Activated naive CD4-positive, alpha-beta T cell treated with anti-CD3 and anti-CD28 coated beads, Interleukin-2, amount 10 ng/mL, durations not matched to agents 7 days and 5 days (primary cell): ENCODE measurements around the gene PPP1R2.
"Not testable (repeated sequence)": the region's sequence is repeated elsewhere in the genome, so short reads cannot be mapped to it uniquely, and the experiment has no call there.

Experiments
- CTCF ChIA-PET: fragments of 350-600 bp; sonication (Branson Sonifier 250); formaldehyde crosslinking; loops from one replicate; lab custom pipeline; 2021; ENCODE audit warnings: antibody characterized with exemption; lab: Charles Lee
- DNase-seq: peaks from one replicate; pipeline ENCODE4 v3.0.0-alpha.2; 2020
- H3K27ac Mint-ChIP-seq: one replicate; pipeline ENCODE4 v1.8.0; 2021; ENCODE audit warnings: mild to moderate bottlenecking, moderate library complexity, mixed read lengths
- H3K27me3 Mint-ChIP-seq: one replicate; pipeline ENCODE4 v1.8.0; 2021; ENCODE audit warnings: mild to moderate bottlenecking, mixed read lengths
- H3K36me3 Mint-ChIP-seq: one replicate; pipeline ENCODE4 v1.8.0; 2021; ENCODE audit warnings: mixed read lengths
- H3K4me1 Mint-ChIP-seq: one replicate; pipeline ENCODE4 v1.8.0; 2021; ENCODE audit warnings: mixed read lengths
- H3K4me3 Mint-ChIP-seq: one replicate; pipeline ENCODE4 v1.8.0; 2021; ENCODE audit warnings: mild to moderate bottlenecking, moderate library complexity, mixed read lengths
- H3K9me3 Mint-ChIP-seq: one replicate; pipeline ENCODE4 v1.8.0; 2021; ENCODE audit warnings: mixed read lengths

PPP1R2 gene

GRCh38 chr3:195514610-195515235, 28.4 kb downstream of the PPP1R2 start:
- not testable (repeated sequence) for DNase-seq, H3K27ac Mint-ChIP-seq, H3K27me3 Mint-ChIP-seq, H3K4me1 Mint-ChIP-seq, H3K9me3 Mint-ChIP-seq, H3K4me3 Mint-ChIP-seq
- CTCF ChIA-PET, result interaction anchor here (3.1 kb wide), 1 partner anchor 244 kb away, joined by 30 read pairs; the partner anchor contains the start of gene XXYLT1
- H3K36me3 Mint-ChIP-seq, result peaks cover 60% of the 10 kb centered on the region

- Mint-ChIP-seq H3K36me3 (peaks cover 61% of the 10 kb centered on the region), H3K27ac (no peak overlapping the region)
- CTCF ChIA-PET, result no interaction called here
Measured at GRCh38 chr3:195512798-195513345, 30.3 kb downstream of the PPP1R2 start.

GRCh38 chr3:195511136-195511535, 32.0 kb downstream of the PPP1R2 start:
- DNase-seq, result no peak
- CTCF ChIA-PET, result no interaction called here
- peaks cover 60% of the 10 kb centered on the region for H3K36me3 Mint-ChIP-seq
- no peak overlapping the region for H3K4me3 Mint-ChIP-seq
- no peaks in the 10 kb centered on the region for H3K27me3 Mint-ChIP-seq
- H3K9me3 Mint-ChIP-seq, result no peaks in the 10 kb centered on the region
- H3K4me1 Mint-ChIP-seq, result peaks cover 9% of the 10 kb centered on the region
- H3K27ac Mint-ChIP-seq, result no peak overlapping the region

More at GRCh38 chr3:195512798-195513345, 30.3 kb downstream of the PPP1R2 start:
- DNase-seq, result no peak
- Mint-ChIP-seq H3K27me3 (no peaks in the 10 kb centered on the region), H3K4me3 (no peak overlapping the region), H3K9me3 (no peaks in the 10 kb centered on the region), H3K4me1 (peaks cover 9% of the 10 kb centered on the region)

- no peaks in the 10 kb centered on the region for H3K9me3 Mint-ChIP-seq
- H3K27me3 Mint-ChIP-seq, result no peaks in the 10 kb centered on the region
- H3K4me3 Mint-ChIP-seq, result no peak overlapping the region
- H3K27ac Mint-ChIP-seq, result no peak overlapping the region
- peaks cover 9% of the 10 kb centered on the region for H3K4me1 Mint-ChIP-seq
- CTCF ChIA-PET, result interaction anchor here (0.6 kb wide), 1 partner anchor 350 kb away, joined by 3 read pairs; no protein-coding TSS in a partner anchor
- DNase-seq, result no peak
- peaks cover 36% of the 10 kb centered on the region for H3K36me3 Mint-ChIP-seq
Measured at GRCh38 chr3:195508185-195508584, 34.9 kb downstream of the PPP1R2 start.

- Mint-ChIP-seq H3K27ac (no peak overlapping the region), H3K4me3 (no peak overlapping the region), H3K27me3 (peaks cover 18% of the 10 kb centered on the region), H3K36me3 (no peaks in the 10 kb centered on the region), H3K4me1 (no peaks in the 10 kb centered on the region), H3K9me3 (no peaks in the 10 kb centered on the region)
- no peak for DNase-seq
- CTCF ChIA-PET, result no interaction called here
Measured at GRCh38 chr3:195475614-195476013, 67.5 kb downstream of the PPP1R2 start.

DNA sequence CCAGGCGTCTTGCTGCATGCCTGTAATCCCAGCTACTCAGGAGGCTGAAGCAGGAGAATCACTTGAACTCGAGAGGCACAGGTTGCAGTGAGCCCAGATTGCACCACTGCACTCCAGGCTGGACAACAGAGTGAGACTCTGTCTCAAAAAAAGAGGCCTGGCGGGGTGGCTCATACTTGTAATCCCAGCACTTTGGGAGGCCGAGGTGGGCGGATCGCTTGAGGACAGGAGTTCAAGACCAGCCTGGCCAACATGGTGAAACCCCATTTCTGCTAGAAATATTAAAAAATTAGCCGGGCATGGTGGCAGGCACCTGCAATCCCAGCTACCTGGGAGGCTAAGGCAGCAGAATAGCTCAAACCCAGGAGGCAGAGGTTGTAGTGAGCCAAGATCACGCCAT, 68.0 kb downstream of the PPP1R2 start:
- H3K4me1 Mint-ChIP-seq, H3K9me3 Mint-ChIP-seq, DNase-seq, H3K27ac Mint-ChIP-seq, H3K36me3 Mint-ChIP-seq, CTCF ChIA-PET, H3K4me3 Mint-ChIP-seq: not testable (repeated sequence)
- peaks cover 18% of the 10 kb centered on the region for H3K27me3 Mint-ChIP-seq

- Mint-ChIP-seq H3K36me3 (peaks cover 2% of the 10 kb centered on the region), H3K4me1 (peaks cover 8% of the 10 kb centered on the region), H3K9me3 (peaks cover 13% of the 10 kb centered on the region), H3K27me3 (no peaks in the 10 kb centered on the region), H3K4me3 (no peak overlapping the region), H3K27ac (no peak overlapping the region)
- CTCF ChIA-PET, result no interaction called here
- no peak for DNase-seq
Measured at GRCh38 chr3:195468841-195469240, 74.3 kb downstream of the PPP1R2 start.

GRCh38 chr3:195468391-195468776, 74.7 kb downstream of the PPP1R2 start:
- CTCF ChIA-PET, result no interaction called here
- DNase-seq, result no peak
- H3K36me3 Mint-ChIP-seq, result peaks cover 2% of the 10 kb centered on the region
- no peaks in the 10 kb centered on the region for H3K27me3 Mint-ChIP-seq
- peaks cover 13% of the 10 kb centered on the region for H3K9me3 Mint-ChIP-seq
- peaks cover 8% of the 10 kb centered on the region for H3K4me1 Mint-ChIP-seq
- H3K4me3 Mint-ChIP-seq, result no peak overlapping the region
- peak overlapping the region; percentile 21 for H3K27ac Mint-ChIP-seq

- DNase-seq, result no peak
- H3K27me3 Mint-ChIP-seq, result no peaks in the 10 kb centered on the region
- peak overlapping the region; percentile 21 for H3K27ac Mint-ChIP-seq
- no peak overlapping the region for H3K4me3 Mint-ChIP-seq
- peaks cover 8% of the 10 kb centered on the region for H3K4me1 Mint-ChIP-seq
- peaks cover 13% of the 10 kb centered on the region for H3K9me3 Mint-ChIP-seq
- H3K36me3 Mint-ChIP-seq, result peaks cover 2% of the 10 kb centered on the region
- CTCF ChIA-PET, result no interaction called here
Measured at GRCh38 chr3:195467641-195468390, 75.3 kb downstream of the PPP1R2 start.

DNA sequence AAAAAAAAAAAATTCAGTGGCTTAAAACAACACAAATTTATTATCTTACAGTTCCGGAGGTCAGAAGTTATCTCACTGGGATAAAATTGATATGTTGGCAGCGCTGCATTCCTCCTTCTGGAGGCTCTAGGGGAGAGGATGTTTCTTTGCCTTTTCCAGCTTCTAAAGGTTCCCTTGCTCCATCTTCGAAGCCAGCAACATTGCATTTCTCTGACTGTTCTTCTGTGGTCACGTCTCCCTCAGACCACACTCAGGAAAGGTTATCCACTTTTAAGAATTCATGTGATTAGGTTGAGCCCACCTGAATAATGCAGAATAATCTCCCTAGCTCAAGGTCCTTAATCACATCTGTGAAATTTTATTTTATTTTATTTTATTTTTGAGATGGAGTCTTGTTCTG, 76.9 kb downstream of the PPP1R2 start:
- peaks cover 2% of the 10 kb centered on the region for H3K36me3 Mint-ChIP-seq
- peaks cover 8% of the 10 kb centered on the region for H3K4me1 Mint-ChIP-seq
- CTCF ChIA-PET, result no interaction called here
- H3K27me3 Mint-ChIP-seq, result peaks cover 6% of the 10 kb centered on the region
- peaks cover 13% of the 10 kb centered on the region for H3K9me3 Mint-ChIP-seq
- no peak overlapping the region for H3K4me3 Mint-ChIP-seq
- H3K27ac Mint-ChIP-seq, result no peak overlapping the region
- no peak for DNase-seq
